Measurements from ENCODE around the gene RIT1. TPM values are rescaled to one million over a fixed set of nuclear protein-coding genes. Genes with fewer than 3 reads are reported as not detected.
"Not testable (repeated sequence)": the region's sequence is repeated elsewhere in the genome, so short reads cannot be mapped to it uniquely, and the experiment has no call there.

Gene RIT1
- total RNA-seq, 1 experiment from 2014 or later, result 59.2 TPM

GRCh38 chr1:155932487-155932886 lies 21.3 kb upstream of the RIT1 start:
- peaks cover 49% of the 10 kb centered on the region for H3K36me3 ChIP-seq (ENCODE audit: low read depth)
- no peaks in the 10 kb centered on the region for H3K9me3 ChIP-seq (ENCODE audit: insufficient read depth, low read depth)
- peak overlapping the region; percentile 95 for H3K4me2 ChIP-seq
- H3F3A ChIP-seq (ENCODE audit: insufficient read depth, low read depth), result peaks cover 66% of the 10 kb centered on the region
- peak overlapping the region; percentile 84 for H3K4me3 ChIP-seq
- intact Hi-C loops (cut with micrococcal nuclease; ENCODE audit: unreplicated experiment), result loop anchor here (5.0 to 10.0 kb wide), 2 partner anchors 70 to 282 kb away; partner anchors contain the start of gene PMF1
- CTCF ChIA-PET, result interaction anchor here (0.6 to 1.3 kb wide), 3 partner anchors 57 to 161 kb away, joined by 4 to 16 read pairs (median 6); partner anchors contain the start of gene UBQLN4
- no peak overlapping the region for H2AFZ ChIP-seq
- no peaks in the 10 kb centered on the region for H3K9me2 ChIP-seq (ENCODE audit: insufficient read depth)
- peak in 1 of 2 experiments; percentile 55 for DNase-seq
- no peaks in the 10 kb centered on the region for H3K27me3 ChIP-seq (ENCODE audit: insufficient read depth, low read depth)
- no TSS peak for BruUV-seq (replicated peaks)
- peaks cover 42% of the 10 kb centered on the region for H4K20me1 ChIP-seq (ENCODE audit: insufficient read depth)
- POLR2A ChIA-PET (ENCODE audit: unreplicated experiment), result interaction anchor here (0.5 to 0.8 kb wide), 6 partner anchors 11 to 1845 kb away, joined by 3 to 18 read pairs (median 6); no protein-coding TSS in a partner anchor
- no peak for TF ChIP-seq CTCF (conservative IDR thresholded peaks at IDR 0.05)
- TF ChIP-seq EZH2 (IDR thresholded peaks at IDR 0.05; ENCODE audit: low read depth), result no peak
- H3K27ac ChIP-seq, result peak overlapping the region; percentile 92
- H3K79me2 ChIP-seq (ENCODE audit: low read depth), result peaks cover 66% of the 10 kb centered on the region
- H3K4me1 ChIP-seq (replicated peaks; ENCODE audit: insufficient read depth), result peaks cover 42% of the 10 kb centered on the region

GRCh38 chr1:155932081-155932480 lies 20.9 kb upstream of the RIT1 start:
- TF ChIP-seq EZH2 (IDR thresholded peaks at IDR 0.05; ENCODE audit: low read depth), result no peak
- no peak for TF ChIP-seq CTCF (conservative IDR thresholded peaks at IDR 0.05)
- Histone ChIP-seq H4K20me1 (ENCODE audit: insufficient read depth) (peaks cover 45% of the 10 kb centered on the region), H3F3A (ENCODE audit: insufficient read depth, low read depth) (peaks cover 68% of the 10 kb centered on the region), H2AFZ (no peak overlapping the region), H3K27ac (peak overlapping the region; percentile 92), H3K9me3 (ENCODE audit: insufficient read depth, low read depth) (no peaks in the 10 kb centered on the region), H3K27me3 (ENCODE audit: insufficient read depth, low read depth) (no peaks in the 10 kb centered on the region), H3K4me2 (peak overlapping the region; percentile 95), H3K4me3 (peak overlapping the region; percentile 84; the same call in 1 of the 2 replicates), H3K36me3 (ENCODE audit: low read depth) (peaks cover 52% of the 10 kb centered on the region), H3K9me2 (ENCODE audit: insufficient read depth) (no peaks in the 10 kb centered on the region), H3K4me1 (replicated peaks; ENCODE audit: insufficient read depth) (peaks cover 42% of the 10 kb centered on the region), H3K79me2 (ENCODE audit: low read depth) (peaks cover 71% of the 10 kb centered on the region)
- intact Hi-C loops (cut with micrococcal nuclease; ENCODE audit: unreplicated experiment), result loop anchor here (5.0 to 10.0 kb wide), 2 partner anchors 70 to 283 kb away; partner anchors contain the start of gene PMF1
- POLR2A ChIA-PET (ENCODE audit: unreplicated experiment), result interaction anchor here (0.5 to 0.8 kb wide), 9 partner anchors 11 to 1845 kb away, joined by 3 to 18 read pairs (median 6); partner anchors contain the start of gene LENEP
- BruUV-seq (replicated peaks), result no TSS peak
- DNase-seq, result peak; percentile 37 to 80
- CTCF ChIA-PET, result interaction anchor here (0.6 to 1.3 kb wide), 3 partner anchors 58 to 161 kb away, joined by 4 to 16 read pairs (median 6); partner anchors contain the start of gene UBQLN4

GRCh38 chr1:155931332-155932038 lies 20.3 kb upstream of the RIT1 start:
- H3F3A ChIP-seq (ENCODE audit: insufficient read depth, low read depth), result peaks cover 74% of the 10 kb centered on the region
- H2AFZ ChIP-seq, result no peak overlapping the region
- intact Hi-C loops (cut with micrococcal nuclease; ENCODE audit: unreplicated experiment), result loop anchor here (5.0 to 10.0 kb wide), 2 partner anchors 71 to 283 kb away; partner anchors contain the start of gene PMF1
- no peaks in the 10 kb centered on the region for H3K27me3 ChIP-seq (ENCODE audit: insufficient read depth, low read depth)
- peak overlapping the region; percentile 84; the same call in 1 of the 2 replicates for H3K4me3 ChIP-seq
- no TSS peak for BruUV-seq (replicated peaks)
- peaks cover 58% of the 10 kb centered on the region for H3K36me3 ChIP-seq (ENCODE audit: low read depth)
- H3K9me3 ChIP-seq (ENCODE audit: insufficient read depth, low read depth), result no peaks in the 10 kb centered on the region
- H3K9me2 ChIP-seq (ENCODE audit: insufficient read depth), result no peaks in the 10 kb centered on the region
- H4K20me1 ChIP-seq (ENCODE audit: insufficient read depth), result peaks cover 51% of the 10 kb centered on the region
- peak overlapping the region; percentile 95 for H3K4me2 ChIP-seq
- ChIA-PET CTCF (interaction anchor here (0.7 to 1.3 kb wide), 3 partner anchors 10 to 1998 kb away, joined by 3 to 16 read pairs (median 6); partner anchors contain the start of genes RXFP4 and UBQLN4), POLR2A (ENCODE audit: unreplicated experiment) (interaction anchor here (0.5 to 0.8 kb wide), 7 partner anchors 31 to 938 kb away, joined by 3 to 18 read pairs (median 3); partner anchors contain the start of genes ARHGEF2 and LENEP)
- peak overlapping the region; percentile 92; the same call in 1 of the 2 replicates for H3K27ac ChIP-seq
- H3K4me1 ChIP-seq (replicated peaks; ENCODE audit: insufficient read depth), result peaks cover 42% of the 10 kb centered on the region
- peaks cover 76% of the 10 kb centered on the region for H3K79me2 ChIP-seq (ENCODE audit: low read depth)
- DNase-seq, result peak in 1 of 2 experiments; percentile 54
- TF ChIP-seq EZH2 (IDR thresholded peaks at IDR 0.05; ENCODE audit: low read depth) (no peak), CTCF (conservative IDR thresholded peaks at IDR 0.05) (no peak)

- Histone ChIP-seq H3K4me2 (peak overlapping the region; percentile 95; the same call in 1 of the 2 replicates), H3F3A (ENCODE audit: insufficient read depth, low read depth) (peaks cover 75% of the 10 kb centered on the region), H3K27ac (0 out of 2 replicates have a peak overlapping the region, but pooled peaks have one; percentile 92), H4K20me1 (ENCODE audit: insufficient read depth) (peaks cover 58% of the 10 kb centered on the region), H3K4me1 (replicated peaks; ENCODE audit: insufficient read depth) (peaks cover 42% of the 10 kb centered on the region), H3K79me2 (ENCODE audit: low read depth) (peaks cover 81% of the 10 kb centered on the region), H3K36me3 (ENCODE audit: low read depth) (peaks cover 64% of the 10 kb centered on the region)
- intact Hi-C loops (cut with micrococcal nuclease; ENCODE audit: unreplicated experiment), result loop anchor here (5.0 to 10.0 kb wide), 2 partner anchors 72 to 284 kb away; partner anchors contain the start of gene PMF1
- H3K9me2 ChIP-seq (ENCODE audit: insufficient read depth); BruUV-seq (replicated peaks); H3K4me3 ChIP-seq; DNase-seq; H3K27me3 ChIP-seq (ENCODE audit: insufficient read depth, low read depth); H2AFZ ChIP-seq; H3K9me3 ChIP-seq (ENCODE audit: insufficient read depth, low read depth): not testable (repeated sequence)
- ChIA-PET CTCF (interaction anchor here (0.7 kb wide), 2 partner anchors 11 to 1997 kb away, joined by 3 to 6 read pairs; partner anchors contain the start of gene RXFP4), POLR2A (ENCODE audit: unreplicated experiment) (interaction anchor here (0.5 to 0.6 kb wide), 2 partner anchors 47 to 74 kb away, joined by 3 to 14 read pairs; partner anchors contain the start of gene ARHGEF2)
These were observed 19.6 kb upstream of the RIT1 start for GRCh38 chr1:155930725-155931124.

Measured in PC-9 (cell line).